RWPE2 (cell line): ENCODE data around the gene JPH2.

Source experiments
- ATAC-seq: fragments of 200-7000 bp; cut with Tn5 transposase; 3 replicates; pipeline ENCODE4 v1.9.1; 2021; ENCODE audit warnings: low read depth
- DNase-seq: peaks from one replicate; pipeline ENCODE4 v3.0.0-alpha.2; 2020; ENCODE audit warnings: low spot score
- H3K27ac ChIP-seq: fragments of 450-650 bp; 2 replicates; pipeline ENCODE4 v1.5.1; 2017; ENCODE audit warnings: mild to moderate bottlenecking; ENCODE audit not compliant: poor library complexity, severe bottlenecking
- H3K27me3 ChIP-seq: fragments of 250-450 bp; sonication (Bioruptor Pico); 2 replicates; pipeline ENCODE4 v1.5.1; 2021; ENCODE audit warnings: mild to moderate bottlenecking, moderate library complexity; ENCODE audit not compliant: insufficient read depth, poor library complexity, severe bottlenecking
- H3K36me3 ChIP-seq: fragments of 250-450 bp; sonication (Bioruptor Pico); 2 replicates; pipeline ENCODE4 v1.5.1; 2020; ENCODE audit warnings: low read depth, mild to moderate bottlenecking, moderate library complexity
- H3K4me1 ChIP-seq: fragments of 250-450 bp; sonication (Bioruptor Pico); 2 replicates; pipeline ENCODE4 v1.5.1; 2021; ENCODE audit warnings: mild to moderate bottlenecking, moderate library complexity; ENCODE audit not compliant: insufficient read depth, poor library complexity, severe bottlenecking
- H3K4me3 ChIP-seq: fragments of 250-450 bp; sonication (Bioruptor Pico); 2 replicates; pipeline ENCODE4 v1.5.1; 2021; ENCODE audit warnings: mild to moderate bottlenecking, moderate library complexity; ENCODE audit not compliant: severe bottlenecking
- H3K9me3 ChIP-seq: fragments of 250-450 bp; sonication (Bioruptor Pico); 2 replicates; pipeline ENCODE4 v1.5.1; 2021; ENCODE audit warnings: mild to moderate bottlenecking, moderate library complexity; ENCODE audit not compliant: severe bottlenecking
- CTCF ChIP-seq: fragments of 450-650 bp; IDR thresholded peaks from one replicate; pipeline ENCODE4 v1.5.1; 2017; ENCODE audit warnings: mild to moderate bottlenecking, moderate library complexity; ENCODE audit not compliant: poor library complexity, severe bottlenecking

JPH2 gene

DNA sequence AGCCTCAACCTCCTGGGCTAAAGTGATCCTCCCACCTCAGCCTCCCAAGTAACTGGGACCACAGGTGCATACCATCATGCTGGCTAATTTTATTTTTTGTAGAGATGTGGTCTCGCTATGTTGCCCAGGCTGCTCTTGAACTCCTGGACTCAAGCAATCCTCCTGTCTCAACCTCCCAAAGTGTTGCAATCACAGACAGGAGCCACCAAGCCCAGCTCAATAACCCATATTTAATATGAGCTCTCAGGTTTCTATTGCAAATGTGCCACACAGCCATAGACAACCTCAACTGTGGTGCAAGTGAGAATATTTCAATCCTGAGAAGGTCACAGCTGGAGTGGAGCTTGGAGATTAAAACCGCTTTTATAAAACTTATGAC is 14.4 kb downstream of the JPH2 start:
- no peaks in the 10 kb centered on the region for H3K27me3 ChIP-seq
- DNase-seq (no peak), ATAC-seq (no peak)
- no peak overlapping the region for H3K4me3 ChIP-seq
- no peaks in the 10 kb centered on the region for H3K36me3 ChIP-seq
- H3K9me3 ChIP-seq = no peaks in the 10 kb centered on the region
- H3K4me1 ChIP-seq = peaks cover 19% of the 10 kb centered on the region
- H3K27ac ChIP-seq = peak overlapping the region; percentile 13
- TF ChIP-seq CTCF = no peak

DNA sequence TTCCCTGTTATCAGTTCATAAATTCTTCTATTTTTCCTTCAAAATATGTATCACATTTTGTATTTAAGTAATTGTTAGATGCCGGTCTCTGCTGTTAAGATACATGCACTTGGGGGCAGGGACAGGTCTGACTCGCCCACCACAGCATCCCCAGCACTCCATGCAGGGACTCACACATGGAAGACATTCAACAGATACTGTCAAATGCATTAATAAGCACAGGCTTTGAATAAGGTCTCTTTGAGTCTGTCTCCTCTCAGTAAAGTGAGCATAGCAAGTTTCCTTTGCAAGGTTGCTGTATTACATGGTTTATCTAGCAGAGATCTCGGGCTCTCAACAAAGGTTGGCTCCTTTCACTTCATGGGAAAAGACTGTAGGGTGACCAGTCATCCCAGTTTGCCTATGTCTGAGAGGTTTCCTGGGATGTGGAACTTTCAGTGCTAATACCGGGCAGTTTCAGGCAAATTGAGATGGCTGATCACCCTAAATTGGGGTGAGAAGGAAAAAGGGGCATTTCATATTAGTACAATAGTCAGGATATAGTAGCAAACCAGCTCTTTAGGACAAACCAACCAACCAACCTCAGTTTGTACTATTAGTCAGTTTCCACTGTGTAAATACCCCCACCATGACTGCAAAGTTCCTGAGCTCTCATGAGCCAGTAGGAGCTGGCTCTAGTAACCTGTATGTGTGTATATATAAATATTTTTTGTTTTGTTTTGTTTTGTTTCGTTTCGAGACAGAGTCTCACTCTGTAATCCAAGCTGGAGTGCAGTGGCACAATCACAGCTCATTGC is 15.0 kb downstream of the JPH2 start:
- Histone ChIP-seq H3K9me3 (no peaks in the 10 kb centered on the region), H3K27ac (peak overlapping the region; percentile 13), H3K36me3 (no peaks in the 10 kb centered on the region), H3K4me3 (no peak overlapping the region), H3K4me1 (peaks cover 13% of the 10 kb centered on the region), H3K27me3 (no peaks in the 10 kb centered on the region)
- DNase-seq (no peak), ATAC-seq (no peak)
- no peak for TF ChIP-seq CTCF

DNA sequence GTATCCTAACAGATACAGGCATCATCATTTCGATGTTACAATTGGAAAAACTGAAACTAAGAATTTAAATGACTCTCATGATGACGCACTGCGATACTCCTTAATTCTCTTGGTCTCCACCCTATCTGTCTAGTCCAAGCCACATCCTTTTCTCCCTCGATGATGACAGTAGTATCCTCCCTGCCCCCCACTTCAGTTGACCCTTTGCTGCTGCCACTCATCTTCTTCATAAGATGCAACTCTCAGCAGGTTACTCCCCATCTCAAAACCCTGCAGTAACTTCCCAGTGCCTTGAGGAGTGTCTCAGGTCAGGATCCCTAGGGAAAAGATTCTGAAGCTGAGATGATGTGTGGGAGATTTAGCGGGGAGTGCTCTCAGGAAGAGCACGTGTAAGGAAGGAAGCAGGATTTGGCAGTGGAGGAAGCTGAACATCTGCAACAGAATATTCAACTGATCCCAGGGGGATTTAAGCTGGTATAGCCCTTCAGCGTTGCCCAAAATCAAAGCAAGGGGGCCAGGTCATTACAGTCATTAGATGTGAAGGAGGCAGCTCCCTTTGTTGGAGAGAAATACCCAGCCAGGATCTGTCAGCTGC is 16.1 kb downstream of the JPH2 start:
- no peaks in the 10 kb centered on the region for H3K36me3 ChIP-seq
- no peak for DNase-seq
- TF ChIP-seq CTCF = no peak
- no peaks in the 10 kb centered on the region for H3K9me3 ChIP-seq
- peaks cover 17% of the 10 kb centered on the region for H3K4me1 ChIP-seq
- no peaks in the 10 kb centered on the region for H3K27me3 ChIP-seq
- H3K4me3 ChIP-seq = no peak overlapping the region
- no peak for ATAC-seq
- H3K27ac ChIP-seq = no peak overlapping the region

DNA sequence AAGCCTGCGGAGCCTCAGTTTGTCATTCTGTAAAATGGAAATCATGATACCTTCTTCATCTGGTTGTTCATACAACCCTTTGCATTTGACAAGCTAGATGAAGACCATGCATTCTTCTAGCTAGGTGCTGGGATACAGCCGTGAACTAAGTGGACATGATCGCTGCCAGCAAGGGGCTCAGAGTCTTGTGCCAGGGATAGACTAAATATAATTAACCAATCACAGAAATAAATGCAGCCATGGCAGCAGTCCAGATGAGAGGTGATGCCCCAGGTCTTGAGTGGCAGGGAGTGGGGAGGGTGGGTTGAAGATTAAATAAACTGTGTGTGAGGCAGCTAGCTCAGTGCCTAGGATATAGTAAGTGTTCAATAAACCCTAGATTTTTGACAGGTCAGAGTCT is 19.3 kb downstream of the JPH2 start:
- DNase-seq (no peak), ATAC-seq (no peak)
- H3K4me3 ChIP-seq = no peak overlapping the region
- peaks cover 14% of the 10 kb centered on the region for H3K4me1 ChIP-seq
- peak overlapping the region; percentile 79 for H3K27ac ChIP-seq
- no peak for TF ChIP-seq CTCF
- no peaks in the 10 kb centered on the region for H3K9me3 ChIP-seq
- no peaks in the 10 kb centered on the region for H3K27me3 ChIP-seq
- no peaks in the 10 kb centered on the region for H3K36me3 ChIP-seq

GRCh38 chr20:44166477-44166876 is 20.5 kb downstream of the JPH2 start:
- Histone ChIP-seq H3K4me1 (peaks cover 14% of the 10 kb centered on the region), H3K36me3 (no peaks in the 10 kb centered on the region), H3K9me3 (no peaks in the 10 kb centered on the region), H3K27me3 (no peaks in the 10 kb centered on the region), H3K27ac (peak overlapping the region; percentile 79), H3K4me3 (no peak overlapping the region)
- TF ChIP-seq CTCF = no peak
- DNase-seq = no peak
- ATAC-seq = peak; percentile 57
